ENCODE results near the gene FAM181A.
A peak's percentile ranks its signal among the peaks of the same experiment; 100 is the strongest.

The FAM181A gene

DNA sequence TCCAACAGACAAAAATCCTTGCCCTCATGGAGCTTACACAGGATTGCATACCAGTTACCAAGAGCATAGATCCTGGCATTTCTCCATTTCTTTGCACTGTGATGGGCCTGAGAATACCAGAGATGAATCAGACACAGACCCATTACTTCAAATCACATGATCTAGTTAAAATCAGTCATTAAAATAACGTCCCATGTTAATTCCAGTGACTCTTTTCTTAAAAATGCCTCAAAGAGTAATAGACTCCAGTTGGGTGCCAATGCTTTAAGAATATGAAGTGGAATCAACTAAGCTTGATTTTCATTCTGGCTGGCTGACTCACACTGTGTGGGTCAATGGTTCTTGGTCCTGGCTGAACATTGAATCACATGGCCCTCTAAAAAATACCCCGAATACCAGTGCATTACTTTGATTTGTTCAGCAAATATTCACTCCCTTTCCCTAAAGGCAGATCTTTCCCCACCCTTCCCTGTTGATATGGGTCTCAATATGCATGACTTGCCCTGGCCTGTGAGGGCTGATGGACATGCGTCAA lies 38.2 kb downstream of the FAM181A start:
- DNase-seq, result no peak

DNA sequence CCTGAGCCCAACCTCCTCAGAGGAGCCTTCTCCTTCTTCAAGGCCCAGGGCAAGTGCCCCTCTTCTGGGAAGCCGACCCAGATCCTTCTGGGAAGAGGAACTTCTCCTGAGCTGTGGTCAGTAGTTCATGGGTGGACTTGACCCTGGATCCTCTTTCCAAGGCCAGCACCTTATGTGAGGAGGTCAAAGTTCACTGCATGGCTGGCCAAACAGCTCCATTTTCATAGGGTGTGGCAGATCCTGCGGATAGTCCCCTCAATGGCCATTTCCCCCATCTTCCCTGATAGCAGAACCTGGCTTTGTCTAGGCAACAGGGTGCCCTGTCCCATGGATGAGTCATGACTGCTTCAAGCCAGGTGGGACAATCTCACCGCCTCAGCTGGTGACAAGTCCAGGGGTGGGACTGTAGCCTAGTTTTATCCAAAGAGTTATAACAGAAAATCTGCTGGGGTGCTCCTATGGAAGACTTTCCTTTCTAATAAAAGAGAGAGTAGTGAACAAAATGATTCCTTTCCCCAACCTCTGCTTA lies 38.9 kb downstream of the FAM181A start:
- DNase-seq, result no peak

DNA sequence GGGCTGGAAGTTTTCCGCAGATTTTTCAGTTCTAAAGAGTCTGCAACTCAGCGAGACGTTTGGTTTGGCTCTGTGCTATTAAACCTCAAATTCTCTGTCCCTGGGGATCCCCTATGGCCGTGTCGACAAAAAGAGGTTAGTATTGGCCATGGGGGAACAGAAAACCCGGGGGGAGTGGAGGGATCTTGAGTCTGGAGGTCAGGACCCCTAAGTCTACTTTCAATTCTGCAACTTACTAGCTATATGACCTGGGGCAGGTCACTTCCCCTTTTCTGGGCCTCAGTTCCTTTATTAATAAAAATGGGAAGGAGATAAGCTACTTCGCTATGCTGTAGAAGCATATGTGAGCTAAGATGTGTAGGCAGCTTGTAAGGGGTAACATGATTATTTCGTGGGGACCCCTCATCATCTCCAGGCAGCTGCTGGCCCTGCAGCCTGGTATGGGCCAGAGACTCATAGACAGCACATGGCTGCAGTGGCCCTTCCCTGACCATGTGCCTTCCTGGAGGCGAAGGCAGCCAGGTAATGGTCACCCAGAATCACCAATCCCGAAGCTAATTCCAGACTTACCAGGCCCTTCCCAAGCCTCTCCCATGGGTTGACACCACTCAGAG lies 40.6 kb downstream of the FAM181A start:
- no peak for DNase-seq

DNA sequence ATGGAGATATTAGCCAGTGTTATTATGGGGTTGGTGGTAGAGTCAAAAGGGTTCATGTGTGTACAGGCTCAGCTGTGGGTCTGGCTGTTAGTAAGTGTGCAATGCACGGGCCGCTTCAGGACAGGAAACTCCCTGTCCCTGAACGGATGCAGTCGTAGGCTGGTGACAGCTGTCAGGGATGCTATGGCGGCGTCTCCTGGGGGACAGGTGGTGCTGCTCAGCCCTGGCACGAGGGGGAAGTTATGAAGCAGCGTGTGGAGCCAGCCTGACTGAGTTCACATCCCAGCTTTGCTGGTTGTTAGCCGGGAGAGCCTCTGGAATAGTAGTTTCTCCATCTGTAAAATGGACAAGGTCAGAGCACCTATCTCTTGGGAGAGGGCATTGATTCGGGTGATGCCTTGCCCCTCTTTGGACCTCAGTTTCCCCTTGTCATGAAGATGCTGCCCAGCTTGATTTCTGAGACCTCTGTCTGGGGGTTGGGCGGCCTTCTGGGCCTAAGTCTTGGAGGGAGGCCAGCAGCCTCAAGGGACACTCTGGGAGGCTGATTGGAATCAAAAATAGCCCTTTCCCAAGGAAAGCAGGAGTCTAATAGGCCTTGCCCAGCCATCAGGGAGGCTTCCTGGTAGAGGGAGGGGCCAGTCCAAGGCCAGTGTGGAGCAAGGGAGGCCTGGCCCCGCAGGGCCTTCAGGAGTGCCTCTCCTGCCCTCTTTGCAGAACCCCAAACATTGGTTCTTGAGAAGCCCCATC lies 42.1 kb downstream of the FAM181A start:
- no peak for DNase-seq

DNA sequence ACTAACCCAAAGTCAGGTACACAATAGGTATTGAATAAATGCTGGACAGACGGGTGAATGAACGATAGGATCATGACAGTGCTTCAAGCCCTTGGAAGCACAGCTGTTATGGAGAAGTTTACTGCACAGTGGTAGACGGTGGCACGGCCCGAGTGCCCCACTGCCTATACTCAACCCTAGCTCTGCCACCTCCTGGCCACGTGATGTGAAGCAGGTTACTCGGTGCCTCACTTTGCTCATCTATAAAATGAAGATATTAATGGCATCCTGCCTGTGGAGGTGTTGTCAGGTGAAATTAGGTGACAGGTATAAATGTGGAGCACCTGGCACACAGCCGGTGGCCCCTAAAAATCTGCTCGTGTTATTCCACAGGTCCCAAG lies 43.4 kb downstream of the FAM181A start:
- DNase-seq, result peak; percentile 83

DNA sequence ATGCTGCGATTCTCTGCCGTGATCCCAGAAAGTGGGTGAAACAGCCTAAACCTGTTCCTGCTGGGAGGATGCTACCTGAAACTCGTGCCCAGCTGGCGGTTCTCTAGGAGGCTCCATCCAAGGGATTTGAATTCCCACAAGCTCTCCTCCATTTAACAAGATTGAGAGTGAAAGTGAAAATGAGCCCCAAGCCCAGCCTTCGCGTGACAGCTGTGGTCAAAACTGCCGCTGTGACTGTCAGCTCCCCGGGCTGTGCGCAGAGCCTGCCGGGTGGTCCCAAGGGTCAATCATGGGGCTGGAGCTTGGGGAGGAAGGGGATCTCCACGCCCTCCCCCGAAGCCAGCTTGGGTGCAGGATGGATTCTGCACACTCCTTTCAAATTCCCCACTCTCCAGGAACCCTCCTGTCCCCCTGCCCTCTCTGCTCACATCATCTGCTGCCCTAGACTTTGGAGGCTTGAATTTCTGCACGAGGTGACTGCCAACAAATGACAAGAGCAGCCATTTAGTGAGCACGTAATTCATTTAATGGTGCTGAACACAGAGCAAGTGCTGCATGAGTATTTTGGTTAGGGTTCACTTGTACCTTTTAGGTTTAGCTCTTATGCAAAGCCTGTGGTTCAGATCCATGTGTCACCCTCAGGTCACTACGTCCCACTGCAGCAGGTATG lies 44.0 kb downstream of the FAM181A start:
- DNase-seq, result peak; percentile 72

DNA sequence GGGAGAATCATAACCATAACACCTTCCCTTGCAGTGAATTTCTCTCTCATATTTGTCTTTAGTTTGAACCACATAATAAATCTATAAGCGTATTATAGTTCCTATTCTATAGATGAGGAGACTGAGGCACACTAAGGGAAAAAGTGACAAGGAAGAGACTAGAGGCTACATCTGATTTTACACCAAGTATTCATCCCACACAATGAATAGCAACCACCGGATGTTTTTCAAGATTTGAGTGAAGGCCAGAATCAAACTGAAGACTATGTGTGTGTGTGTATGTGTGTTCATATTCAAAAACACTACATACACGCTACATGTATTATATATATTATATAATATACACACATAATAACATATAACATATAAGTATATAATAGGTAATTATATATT lies 44.5 kb downstream of the FAM181A start:
- DNase-seq, result no peak

DNA sequence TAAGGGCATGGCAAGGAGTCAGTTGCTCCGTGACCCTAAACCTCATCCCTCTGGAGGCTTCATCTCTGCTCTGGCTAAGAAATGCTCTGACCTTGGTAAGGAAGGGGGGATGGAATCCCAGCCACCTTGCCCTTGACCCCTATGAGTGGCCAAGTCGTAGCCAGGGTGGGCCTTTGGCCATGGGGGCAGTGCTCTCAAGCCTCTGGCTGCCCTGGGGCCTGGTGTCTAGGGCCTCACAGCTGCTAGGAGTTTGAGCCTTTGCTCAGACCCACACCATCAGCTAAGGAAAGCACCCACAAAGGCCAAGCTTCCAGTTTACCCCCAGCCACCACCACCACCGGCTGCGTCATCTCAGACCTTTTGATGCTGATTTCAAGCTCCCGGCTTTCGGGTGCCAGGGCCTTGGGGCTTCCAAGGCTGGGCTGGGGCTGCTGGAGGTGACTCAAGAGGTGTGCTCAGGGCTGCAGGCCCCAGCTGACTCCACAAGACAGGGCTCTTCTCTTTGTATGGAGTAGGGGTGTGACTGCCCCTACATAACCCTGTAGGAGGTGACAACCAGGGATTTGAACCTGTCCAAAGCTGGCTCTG lies 45.6 kb downstream of the FAM181A start:
- no peak for DNase-seq

DNA sequence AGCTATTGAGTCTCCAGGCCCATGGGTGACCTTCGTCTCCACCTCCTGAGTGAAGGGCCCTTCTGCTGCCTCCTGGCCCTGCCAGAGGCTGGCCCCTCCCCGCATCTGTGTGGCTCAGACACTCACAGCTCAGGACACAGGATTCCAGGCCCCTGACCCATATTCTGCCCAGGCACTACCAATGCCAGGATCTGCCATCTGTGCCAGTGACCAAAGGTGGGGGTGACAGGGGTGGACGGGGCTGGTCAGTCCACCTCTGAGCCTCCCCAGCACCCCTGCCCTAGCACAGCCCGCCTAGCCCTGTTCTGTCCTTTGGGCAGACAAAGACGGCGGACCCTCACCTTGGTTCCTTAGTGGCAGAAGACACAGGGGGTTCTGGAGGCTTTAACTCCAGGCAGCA lies 46.5 kb downstream of the FAM181A start:
- DNase-seq, result no peak

DNA sequence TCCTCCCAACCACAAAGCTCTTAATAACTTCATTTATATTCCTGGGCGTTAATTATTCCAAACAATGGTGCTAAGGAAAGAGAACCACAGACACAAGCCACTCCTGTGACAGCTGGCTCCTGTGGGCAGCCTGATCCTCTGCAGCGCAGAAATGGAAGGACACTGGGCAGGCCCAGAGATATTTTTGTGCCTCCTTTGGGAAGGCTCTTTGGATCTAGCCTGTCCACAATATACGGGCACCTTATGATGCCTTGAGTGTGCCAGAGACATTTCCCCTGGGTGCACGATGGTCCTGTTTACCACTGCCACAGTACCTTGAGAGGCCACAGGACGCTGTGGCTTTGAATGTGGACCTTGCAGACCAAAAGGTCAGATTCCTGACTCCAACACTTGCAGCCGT lies 47.2 kb downstream of the FAM181A start:
- no peak for DNase-seq

DNA sequence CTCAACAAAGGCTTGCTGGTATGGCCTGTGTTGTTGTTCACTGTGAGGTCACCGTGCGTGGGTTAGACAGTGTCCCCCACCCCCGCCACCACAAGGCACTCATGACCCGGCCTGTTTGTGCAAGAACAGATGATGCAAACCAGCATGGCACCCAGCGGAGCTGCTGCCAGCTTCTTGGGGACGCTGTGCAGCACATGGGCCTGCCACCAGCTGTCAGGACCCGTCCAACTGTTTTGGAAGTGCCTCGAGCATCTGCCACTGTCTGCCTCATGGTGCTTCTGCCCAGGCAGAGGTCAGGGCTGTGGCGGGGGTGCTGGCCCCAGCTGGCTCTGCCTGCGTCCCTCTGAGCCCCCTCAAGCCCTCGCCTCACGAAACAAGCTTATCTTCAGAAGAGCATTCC lies 47.7 kb downstream of the FAM181A start:
- no peak for DNase-seq

DNA sequence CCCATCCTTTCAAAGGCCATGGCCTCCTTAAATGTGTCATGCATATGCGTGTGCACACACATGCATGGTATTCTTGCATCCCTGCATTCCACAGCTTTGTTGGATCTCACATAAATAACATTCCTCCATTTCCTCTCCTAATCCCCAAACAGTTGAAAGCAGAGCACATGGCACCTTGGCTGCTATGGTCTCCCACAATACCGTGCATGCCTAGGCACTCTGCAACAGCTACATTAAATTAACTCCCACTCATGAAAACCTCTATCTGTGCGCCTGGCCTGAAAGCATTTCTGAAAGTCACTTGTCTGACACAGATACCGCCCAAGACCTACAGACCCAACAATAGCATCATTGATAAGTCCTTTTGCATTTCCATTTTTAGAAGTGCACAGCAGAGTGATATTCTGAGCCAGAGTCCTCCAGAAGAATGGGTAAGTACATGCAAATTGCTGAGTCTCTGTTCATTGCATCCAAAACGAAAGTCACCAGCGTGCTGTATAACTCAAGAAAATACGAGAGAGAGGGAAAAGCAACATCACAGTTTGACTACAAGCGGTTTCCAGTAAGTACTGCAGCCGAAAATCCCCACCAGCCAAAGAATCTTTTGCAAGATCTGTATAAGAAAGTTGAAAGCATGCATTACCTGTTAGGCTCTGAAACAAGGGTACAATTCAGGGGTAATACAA lies 48.8 kb downstream of the FAM181A start:
- peak; percentile 25 for DNase-seq

DNA sequence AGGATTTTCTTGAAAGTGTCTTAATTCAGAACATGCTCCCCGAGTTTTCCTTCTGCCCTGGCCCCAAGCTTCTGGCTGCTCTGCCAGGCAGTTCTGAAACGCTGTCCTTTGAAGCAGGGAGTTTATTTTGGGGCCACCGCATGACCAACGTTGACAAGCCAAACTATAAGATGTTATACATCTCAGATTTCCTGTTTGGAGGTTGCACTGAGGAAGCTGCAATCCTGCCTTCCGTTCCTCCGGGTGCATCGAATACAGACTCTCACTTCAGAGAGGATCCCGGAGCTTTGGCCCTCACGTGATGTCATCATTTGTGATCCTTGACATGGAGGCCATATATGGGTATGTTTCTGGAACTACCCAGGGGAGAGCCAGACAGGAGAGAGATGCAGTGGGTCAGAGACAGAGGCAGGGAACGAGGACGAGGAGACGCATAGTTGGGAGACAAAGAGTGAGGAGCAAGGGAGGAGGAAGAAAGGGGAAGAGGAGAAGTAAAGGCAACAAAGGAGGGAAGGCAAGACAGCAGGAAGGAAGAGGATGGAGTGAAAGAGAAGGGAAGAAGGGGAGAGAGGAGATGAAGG lies 49.4 kb downstream of the FAM181A start, which contains the start of gene ASB2:
Gene ASB2, minus strand, starts transcription at position 94 of the 581 bp plus-strand sequence. CDS start 12,031 bp downstream, outside the sequence.
- peak; percentile 32 for DNase-seq

DNA sequence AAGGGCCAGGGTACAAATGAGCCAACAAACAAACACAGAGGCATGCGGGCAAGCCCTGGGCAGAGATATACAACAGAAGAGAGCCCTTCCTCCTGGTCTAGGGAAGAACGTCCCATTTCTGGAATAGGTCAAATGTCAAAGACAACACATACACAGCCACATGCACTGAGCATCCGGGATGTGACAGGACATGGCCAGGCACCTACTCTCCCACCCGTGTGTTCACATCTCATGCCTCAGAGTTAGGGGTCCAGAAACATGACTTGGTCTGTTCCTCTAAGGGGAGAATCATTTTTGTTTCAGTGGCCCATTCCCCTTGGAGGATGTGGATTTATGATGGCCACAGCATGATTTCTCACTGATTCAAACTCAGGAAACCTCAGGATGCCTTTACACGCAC lies 50.0 kb downstream of the FAM181A start:
- no peak for DNase-seq

DNA sequence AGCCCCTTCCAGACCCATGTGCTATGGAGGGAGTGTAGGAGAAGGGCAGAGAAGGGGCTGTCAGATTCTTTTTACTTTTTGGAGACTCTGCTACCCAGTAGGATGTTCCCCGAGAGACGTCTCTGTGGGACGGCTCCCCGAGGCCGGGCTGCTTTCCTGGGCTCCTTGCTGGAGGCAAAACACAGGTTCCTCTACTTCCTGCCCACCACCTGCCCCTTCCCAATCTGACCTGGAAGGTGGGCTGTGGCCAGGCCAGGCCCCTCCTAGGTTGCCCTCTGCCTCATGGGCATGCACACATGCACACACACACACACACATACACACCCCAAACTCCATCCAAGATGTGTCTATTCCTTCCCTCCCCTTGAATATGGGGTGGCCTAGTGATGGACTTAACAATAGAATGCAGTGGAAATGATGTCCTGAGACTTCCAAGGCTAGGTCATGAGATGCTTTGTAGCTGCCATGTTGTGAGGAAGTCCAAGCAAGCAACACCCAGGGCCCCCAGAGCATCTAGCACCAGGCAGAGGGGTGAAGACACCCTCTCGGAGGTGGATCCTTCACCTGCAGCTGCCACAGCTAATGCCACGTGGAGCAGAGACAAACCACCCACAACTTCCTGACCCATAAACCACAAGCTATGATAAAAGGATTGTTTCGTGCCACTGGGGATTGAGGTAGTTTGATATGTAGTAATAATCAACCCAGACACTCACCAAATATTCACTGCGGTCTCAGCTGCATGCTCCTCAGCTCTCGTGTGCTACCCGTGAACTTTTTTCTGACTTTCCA lies 50.8 kb downstream of the FAM181A start:
- peak; percentile 83 for DNase-seq

DNA sequence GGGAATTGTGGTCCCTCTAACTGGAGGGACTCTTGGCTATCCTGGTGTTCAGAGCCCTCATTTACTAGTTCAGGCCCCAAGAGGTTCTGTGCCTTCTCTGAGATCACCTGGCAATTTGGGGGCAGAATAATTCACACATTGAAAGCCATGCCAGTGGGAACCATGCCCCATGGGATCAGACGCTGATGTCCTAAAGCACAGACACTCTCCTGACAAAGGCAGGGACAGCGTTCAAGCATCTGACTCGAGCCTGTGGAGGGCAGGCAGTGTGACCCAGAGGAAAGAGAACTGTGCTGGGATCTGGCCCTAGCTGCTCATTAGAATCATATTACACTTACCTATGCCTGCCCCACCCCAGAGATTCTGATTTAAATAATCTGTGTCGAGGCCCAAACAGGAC lies 51.6 kb downstream of the FAM181A start:
- no peak for DNase-seq

All from CD4-positive, alpha-beta T cell treated with Interleukin-6 for 4 hours (primary cell).